Endothelial cell of umbilical vein (primary cell): ENCODE measurements around the gene MESD. TPM values are rescaled to one million over a fixed set of nuclear protein-coding genes. Genes with fewer than 3 reads are reported as not detected.

Experiments used
- BruUV-seq: library from RNA; stranded (reverse); fragments of 400-500 nt; replicated peaks from 2 replicates; lab custom pipeline; 2021; lab: Mats Ljungman, UMichigan
- CTCF ChIA-PET: fragments of 300-600, 350-600 bp; sonication (Branson Sonifier 250); formaldehyde crosslinking; loops from one replicate; lab custom pipeline; 2021; ENCODE audit warnings: antibody characterized with exemption, inconsistent platforms; lab: Charles Lee
- POLR2A ChIA-PET: fragments of 300-600, 350-600 bp; sonication (Branson Sonifier 250); formaldehyde crosslinking; loops from one replicate; lab custom pipeline; 2021; ENCODE audit warnings: antibody characterized with exemption, inconsistent platforms; lab: Charles Lee
- DNase-seq: peaks from one replicate; pipeline ENCODE4 v3.0.0-alpha.2; 2011; ENCODE audit warnings: low read depth, low spot score
- FAIRE-seq: peaks from 2 replicates; lab custom pipeline; 2011; peaks lifted over from hg19 to GRCh38; lab: Jason Lieb, UNC
- H2AFZ ChIP-seq: 2 replicates; pipeline ENCODE4 v1.6.0; 2012; ENCODE audit warnings: low read depth, low read length, control low read depth, inconsistent platforms
- H3K27ac ChIP-seq: 2 replicates; pipeline ENCODE4 v1.5.1; 2011; ENCODE audit warnings: low read depth, mild to moderate bottlenecking, control low read depth, low read length, moderate library complexity; ENCODE audit not compliant: insufficient read depth
- H3K27me3 ChIP-seq, 2 experiments: 2 replicates each; pipeline versions ENCODE4 v1.6.0 to v1.6.1; 2011; ENCODE audit warnings: low read length in 2 of 2, mixed read lengths in 1 of 2; ENCODE audit not compliant: control insufficient read depth in 2 of 2, insufficient read depth in 2 of 2
- H3K36me3 ChIP-seq, 2 experiments: 2 replicates in 1 of 2; 3 replicates in 1 of 2; pipeline ENCODE4 v1.5.1; 2011; ENCODE audit warnings: low read length in 2 of 2, mild to moderate bottlenecking in 1 of 2, moderate library complexity in 1 of 2; ENCODE audit not compliant: control insufficient read depth in 2 of 2, insufficient read depth in 2 of 2; ENCODE audit errors: extremely low read depth in 1 of 2
- H3K4me1 ChIP-seq: 3 replicates; pipeline ENCODE4 v1.5.1; 2011; ENCODE audit warnings: mild to moderate bottlenecking, low read length; ENCODE audit not compliant: control insufficient read depth, insufficient read depth; ENCODE audit errors: extremely low read depth
- H3K4me2 ChIP-seq: 2 replicates; pipeline ENCODE4 v1.6.1; 2011; ENCODE audit warnings: low read length, control low read depth, mixed read lengths; ENCODE audit not compliant: insufficient read depth
- H3K4me3 ChIP-seq, 3 experiments: fragments of 200-600 bp in 1 of 3; sonication (generic), shearing (Covaris generic) in 1 of 3; replicated peaks in 1 of 3; 2 replicates each; pipeline ENCODE4 v1.5.1; 2011 to 2016; ENCODE audit warnings: control low read depth in 3 of 3, low read length in 3 of 3, mild to moderate bottlenecking in 2 of 3, inconsistent platforms in 1 of 3, low read depth in 1 of 3, moderate library complexity in 1 of 3; ENCODE audit not compliant: insufficient read depth in 1 of 3
- H3K79me2 ChIP-seq: 2 replicates; pipeline ENCODE4 v1.6.0; 2012; ENCODE audit warnings: low read length, inconsistent platforms; ENCODE audit not compliant: control insufficient read depth, insufficient read depth
- H3K9ac ChIP-seq: replicated peaks from 2 replicates; pipeline ENCODE3; 2011; ENCODE audit warnings: low read length, control low read depth; ENCODE audit not compliant: insufficient read depth; ENCODE audit errors: extremely low read depth
- H3K9me1 ChIP-seq: replicated peaks from 3 replicates; pipeline ENCODE4 v1.6.0; 2011; ENCODE audit warnings: mild to moderate bottlenecking, low read length; ENCODE audit not compliant: control insufficient read depth, insufficient read depth; ENCODE audit errors: extremely low read depth
- H3K9me3 ChIP-seq: replicated peaks from 2 replicates; pipeline ENCODE4 v1.5.1; 2012; ENCODE audit warnings: low read length, inconsistent platforms; ENCODE audit not compliant: control insufficient read depth, insufficient read depth
- H4K20me1 ChIP-seq: replicated peaks from 2 replicates; pipeline ENCODE3; 2011; ENCODE audit warnings: mild to moderate bottlenecking, low read length; ENCODE audit not compliant: control insufficient read depth, insufficient read depth; ENCODE audit errors: extremely low read depth
- CTCF ChIP-seq, 2 donors: IDR thresholded peaks; 1 replicate in 1 of 2; 2 replicates in 1 of 2; pipeline ENCODE4 v1.5.1; 2011; ENCODE audit warnings: low read length in 2 of 2, mild to moderate bottlenecking in 2 of 2, moderate library complexity in 2 of 2, control low read depth in 1 of 2, inconsistent platforms in 1 of 2, low read depth in 1 of 2; ENCODE audit not compliant: insufficient read depth in 1 of 2; ENCODE audit errors: extremely low read depth in 1 of 2
- FOS ChIP-seq: IDR thresholded peaks from 2 replicates; pipeline ENCODE4 v1.6.1; 2011; ENCODE audit warnings: mild to moderate bottlenecking, low read length, moderate library complexity, borderline replicate concordance; ENCODE audit not compliant: insufficient read depth
- MYC ChIP-seq: IDR thresholded peaks from one replicate; pipeline ENCODE4 v1.6.1; 2011; ENCODE audit warnings: mild to moderate bottlenecking, low read depth, low read length
- POLR2A ChIP-seq: IDR thresholded peaks from 2 replicates; pipeline ENCODE4 v1.6.1; 2012; ENCODE audit warnings: low read depth, mild to moderate bottlenecking, control low read depth, low read length
- dilution Hi-C: fragments of 300-500 bp; cut with MboI; formaldehyde crosslinking; loops from one replicate; pipeline ENCODE4 v1.15.0; 2019; ENCODE audit warnings: low sequenced_read_pairs; ENCODE audit not compliant: extremely low pct_ligation_motif_present
- intact Hi-C: fragments of 100-400 bp; cut with micrococcal nuclease; formaldehyde crosslinking; loops from one replicate; pipeline ENCODE4 v1.10.0; 2022
- polyA plus RNA-seq, 4 experiments: library from polyadenylated mRNA; depleted of rRNA in 3 of 4; stranded (reverse) in 3 of 4; unstranded in 1 of 4; fragments of >200 nt; gene quantifications; 2 replicates each; pipeline versions ENCODE4 v1.2.1 to v1.2.3, GENCODE V29; 2011 to 2012; ENCODE audit warnings: missing spikeins in 1 of 4
- total RNA-seq: library from RNA; stranded (reverse); gene quantifications from 2 replicates; pipeline ENCODE4 v1.2.3, GENCODE V29; 2021

MESD gene
- total and polyA plus RNA-seq, 2 donors (not counting 3 experiments of a cell fraction or from before 2014, with no cell fraction given): 12.8 to 30.5 TPM

GRCh38 chr15:80996247-80996646 lies 6.6 kb upstream of the MESD start:
- dilution Hi-C loops: no loop called here
- Histone ChIP-seq H3K36me3 (no peaks in the 10 kb centered on the region), H2AFZ (no peak overlapping the region), H3K27me3 (no peaks in the 10 kb centered on the region), H3K4me3 (no peak overlapping the region), H3K27ac (no peak overlapping the region), H3K4me1 (peaks cover 8% of the 10 kb centered on the region), H3K4me2 (no peak overlapping the region), H3K9me3 (no peaks in the 10 kb centered on the region), H3K9ac (no peak overlapping the region), H3K79me2 (peaks cover 9% of the 10 kb centered on the region), H4K20me1 (no peaks in the 10 kb centered on the region), H3K9me1 (no peaks in the 10 kb centered on the region)
- DNase-seq: no peak
- BruUV-seq: no TSS peak
- CTCF ChIA-PET: interaction anchor here (6.4 to 8.6 kb wide), 2 partner anchors 110 to 270 kb away, joined by 52 to 114 read pairs; no protein-coding TSS in a partner anchor
- TF ChIP-seq FOS (no peak), CTCF (IDR thresholded peaks at IDR 0.05; ENCODE audit: extremely low read depth in 1 of 2, insufficient read depth in 1 of 2, low read depth in 1 of 2, low read length in 2 of 2) (peak; percentile 49 to 60)
- POLR2A ChIA-PET: no interaction called here
- intact Hi-C loops: loop anchor here (1.0 to 10.0 kb wide), 3 partner anchors 112 to 1149 kb away; no protein-coding TSS in a partner anchor
- no peak for FAIRE-seq

- Histone ChIP-seq H3K9me1 (no peaks in the 10 kb centered on the region), H3K36me3 (no peaks in the 10 kb centered on the region), H4K20me1 (no peaks in the 10 kb centered on the region), H3K4me2 (no peak overlapping the region), H3K27me3 (no peaks in the 10 kb centered on the region), H3K9ac (no peak overlapping the region), H3K9me3 (no peaks in the 10 kb centered on the region), H2AFZ (no peak overlapping the region), H3K79me2 (peaks cover 21% of the 10 kb centered on the region), H3K27ac (no peak overlapping the region), H3K4me3 (no peak overlapping the region), H3K4me1 (peaks cover 18% of the 10 kb centered on the region)
- ChIA-PET POLR2A (interaction anchor here (2.6 kb wide), 1 partner anchor 9 kb away, joined by 16 read pairs; the partner anchor contains the start of gene TLNRD1), CTCF (interaction anchor here (1.1 to 3.4 kb wide), 2 partner anchors 11 to 273 kb away, joined by 3 to 37 read pairs; no protein-coding TSS in a partner anchor)
- DNase-seq (no peak), FAIRE-seq (no peak)
- dilution Hi-C loops: no loop called here
- TF ChIP-seq FOS (no peak), POLR2A (no peak), MYC (no peak), CTCF (IDR thresholded peaks at IDR 0.05; ENCODE audit: extremely low read depth in 1 of 2, insufficient read depth in 1 of 2, low read depth in 1 of 2, low read length in 2 of 2) (no peak)
- intact Hi-C loops: loop anchor here (10.0 kb wide), 1 partner anchor 1152 kb away; no protein-coding TSS in a partner anchor
- no TSS peak for BruUV-seq
Measured at GRCh38 chr15:80992441-80992840, 2.8 kb upstream of the MESD start.
